Stimulated activated CD4-positive, alpha-beta T cell treated with anti-CD3 and anti-CD28 coated beads, Interleukin-12 subunit alpha, Interleukin-12 subunit beta, amount 100 ng/mL, for 24 hours (primary cell): ENCODE measurements around the gene STIM1.

Experiments
- DNase-seq, 2 experiments: peaks; one replicate each; pipeline ENCODE4 v3.0.0-alpha.2; 2020; ENCODE audit warnings: low read depth in 2 of 2

The STIM1 gene

DNA sequence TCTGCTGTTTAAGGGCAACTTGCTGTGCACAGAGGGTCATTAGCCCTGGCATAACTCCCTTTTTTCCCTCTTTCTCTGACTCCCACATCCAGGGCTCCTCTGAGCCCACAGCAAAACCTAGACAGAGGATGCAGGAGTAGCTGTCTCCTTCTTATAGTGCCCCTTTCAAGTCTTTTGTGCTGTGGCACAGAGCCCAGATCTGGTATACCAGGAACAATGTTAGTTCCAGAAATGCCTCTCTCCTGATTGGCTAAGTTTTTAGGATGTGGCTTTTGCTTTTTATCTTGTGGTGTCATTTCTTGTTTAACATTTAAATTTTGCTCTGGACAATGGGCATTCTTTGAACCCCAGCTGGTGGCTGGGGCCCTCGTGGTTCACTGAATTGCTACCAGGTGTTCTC is 213.5 kb downstream of the STIM1 start:
- no peak for DNase-seq

DNA sequence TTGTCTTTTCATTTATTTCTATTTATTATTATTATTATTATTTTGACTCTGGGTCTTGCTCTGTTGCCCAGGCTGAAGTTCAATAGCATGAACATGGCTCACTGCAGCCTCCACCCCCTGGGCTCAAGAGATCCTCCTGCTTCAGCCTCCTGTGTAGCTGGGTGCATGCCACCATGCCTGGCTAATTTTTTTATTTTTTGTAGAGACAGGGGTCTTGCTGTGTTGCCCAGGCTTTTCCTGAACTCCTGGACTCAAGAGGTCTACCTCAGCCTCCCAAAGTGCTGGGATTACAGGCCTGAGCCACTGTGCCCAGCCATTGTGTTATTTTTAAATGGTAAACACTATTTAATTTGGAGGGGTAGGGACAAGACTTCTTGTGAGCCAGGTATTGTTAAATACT is 215.9 kb downstream of the STIM1 start:
- DNase-seq: no peak

DNA sequence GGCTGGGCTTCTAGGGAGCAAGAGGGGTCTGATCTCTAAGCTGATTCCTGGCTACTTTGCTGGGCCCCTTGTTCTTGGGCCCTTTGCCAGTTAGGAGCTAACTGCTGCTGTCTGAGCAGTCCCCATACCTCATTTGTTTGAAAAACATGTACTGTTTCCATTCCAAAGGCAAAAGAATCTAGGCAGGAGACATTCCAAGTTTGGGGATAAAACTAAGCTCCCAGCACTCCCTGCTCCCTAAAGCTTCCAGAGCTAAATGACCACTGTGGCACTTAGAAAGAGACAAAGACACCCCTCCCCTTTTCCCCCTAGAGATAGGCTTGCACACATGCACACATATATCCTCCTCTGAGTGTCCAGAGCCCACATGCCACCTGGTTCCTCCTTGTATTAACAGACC is 216.4 kb downstream of the STIM1 start:
- no peak for DNase-seq

DNA sequence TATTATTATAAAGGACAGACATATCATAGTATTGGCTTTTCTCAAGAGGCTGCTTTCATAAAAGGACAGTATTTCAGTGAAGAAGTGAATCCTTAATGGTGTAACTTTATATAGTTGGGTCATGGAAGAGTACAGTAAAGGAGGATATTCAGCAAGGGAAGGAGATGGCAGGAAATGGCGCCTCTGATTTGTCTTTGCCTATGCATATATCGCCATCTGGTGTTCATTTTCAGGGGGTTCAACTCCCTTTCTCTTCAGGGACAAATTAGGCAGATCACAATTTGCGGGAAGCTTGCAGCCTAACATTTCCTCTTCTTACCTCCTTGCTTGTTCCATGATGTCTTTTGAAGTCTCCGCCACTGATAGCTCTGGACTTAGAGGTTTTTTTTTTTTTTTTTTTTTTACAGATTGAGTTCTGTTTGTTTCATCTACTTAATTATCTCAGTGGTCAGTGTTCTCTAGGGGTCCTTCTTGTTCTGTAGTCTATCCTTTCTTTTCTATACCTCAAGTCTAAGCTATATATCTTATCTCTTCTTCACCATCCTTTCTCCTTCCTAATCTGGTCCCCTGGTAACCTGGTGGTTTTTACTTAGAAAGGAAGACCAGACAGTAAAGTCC is 217.3 kb downstream of the STIM1 start:
- no peak for DNase-seq

DNA sequence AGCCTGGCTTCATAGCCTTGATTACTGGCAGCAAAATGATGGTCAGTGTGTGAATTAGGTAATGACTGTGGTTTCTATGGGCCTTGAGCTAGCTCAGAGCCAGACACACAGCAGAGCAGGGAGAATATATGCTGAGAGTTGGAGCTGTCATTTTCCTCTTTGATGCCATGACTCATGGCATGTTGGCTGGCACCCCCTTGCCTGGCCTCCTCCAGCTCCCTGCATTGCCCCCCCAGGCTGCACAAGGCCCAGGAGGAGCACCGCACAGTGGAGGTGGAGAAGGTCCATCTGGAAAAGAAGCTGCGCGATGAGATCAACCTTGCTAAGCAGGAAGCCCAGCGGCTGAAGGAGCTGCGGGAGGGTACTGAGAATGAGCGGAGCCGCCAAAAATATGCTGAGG is 218.8 kb downstream of the STIM1 start:
- DNase-seq: no peak

DNA sequence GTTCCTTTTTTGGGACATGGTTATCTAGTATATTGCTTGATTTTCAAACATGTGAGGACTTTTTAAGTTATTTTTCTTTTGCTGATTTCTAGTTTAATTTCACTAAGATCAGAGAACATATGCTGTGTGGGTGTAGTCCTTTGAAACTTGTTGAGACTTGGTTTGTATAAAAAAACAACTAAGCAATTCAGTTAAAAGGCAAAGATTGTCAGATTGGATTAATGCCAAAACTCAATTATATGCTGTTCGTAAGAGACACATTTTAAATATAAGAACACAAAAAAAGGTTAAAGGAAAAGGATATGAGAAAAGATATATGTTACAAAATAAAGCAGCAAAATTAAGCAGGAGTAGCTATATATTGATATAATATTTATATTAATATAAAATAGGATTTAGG is 221.3 kb downstream of the STIM1 start:
- DNase-seq: no peak

DNA sequence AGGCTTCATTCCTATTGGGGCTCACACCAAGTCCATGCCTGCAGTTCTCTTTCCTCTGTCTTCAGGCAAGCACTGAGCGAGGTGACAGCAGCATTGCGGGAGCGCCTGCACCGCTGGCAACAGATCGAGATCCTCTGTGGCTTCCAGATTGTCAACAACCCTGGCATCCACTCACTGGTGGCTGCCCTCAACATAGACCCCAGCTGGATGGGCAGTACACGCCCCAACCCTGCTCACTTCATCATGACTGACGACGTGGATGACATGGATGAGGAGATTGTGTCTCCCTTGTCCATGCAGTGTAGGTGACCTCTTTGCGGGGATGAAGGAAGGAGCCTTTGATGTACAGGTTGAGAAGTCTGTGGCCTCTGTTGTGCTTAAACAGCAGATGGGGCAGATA is 227.7 kb downstream of the STIM1 start:
- DNase-seq: no peak

DNA sequence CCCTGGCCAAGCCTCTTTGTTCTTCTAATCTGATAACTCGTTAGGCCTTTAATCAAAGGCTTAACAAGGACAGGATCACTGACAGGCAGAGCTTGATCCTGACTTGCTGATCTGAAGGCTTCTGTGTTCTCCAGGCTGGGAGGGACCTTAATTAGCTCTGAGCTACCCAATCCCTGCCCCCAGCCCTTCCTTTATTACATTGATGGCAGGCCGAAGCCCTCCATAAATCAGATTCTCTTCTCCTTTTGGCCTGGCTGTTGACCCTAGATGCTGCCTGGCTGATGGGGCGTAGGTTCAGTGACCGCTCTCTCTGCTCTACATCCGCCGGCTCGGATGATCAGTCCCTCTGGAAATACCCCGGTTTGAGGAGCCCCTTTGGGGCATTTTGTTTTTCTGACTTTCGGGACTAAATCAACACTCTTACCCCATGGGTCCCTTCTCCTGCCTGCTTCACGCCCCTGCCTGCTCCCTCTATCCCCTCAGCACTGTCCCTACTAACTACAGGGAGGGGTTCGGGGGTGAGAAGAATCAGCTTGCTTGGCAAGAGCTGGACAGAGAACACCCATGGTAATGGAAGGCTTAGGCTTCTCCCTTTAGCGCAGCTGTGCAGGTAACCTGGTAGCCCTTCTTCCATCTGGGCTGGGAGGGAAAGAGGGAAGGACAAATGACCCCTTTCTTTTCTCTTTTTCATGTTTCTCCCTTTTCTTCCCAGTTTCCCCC is 229.1 kb downstream of the STIM1 start:
- DNase-seq: no peak

DNA sequence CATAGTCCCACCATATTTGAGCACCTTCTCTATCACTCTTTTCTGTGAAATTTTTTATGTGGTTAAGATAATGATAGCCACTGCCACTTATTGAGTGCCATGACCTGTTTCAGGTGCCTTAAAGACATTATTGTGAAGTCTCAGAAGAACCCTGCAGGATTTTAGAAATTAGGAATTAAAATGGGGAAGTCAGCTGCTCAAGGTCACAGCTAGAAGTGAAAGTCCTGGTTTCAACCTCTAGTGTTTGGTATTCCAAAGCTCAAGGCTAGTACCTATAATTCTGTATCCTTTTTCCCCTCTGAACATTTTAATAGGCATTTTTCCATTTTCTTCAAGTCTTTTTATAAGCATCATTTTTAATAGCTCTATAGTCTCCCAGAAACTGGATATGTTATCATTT is 230.1 kb downstream of the STIM1 start:
- no peak for DNase-seq

DNA sequence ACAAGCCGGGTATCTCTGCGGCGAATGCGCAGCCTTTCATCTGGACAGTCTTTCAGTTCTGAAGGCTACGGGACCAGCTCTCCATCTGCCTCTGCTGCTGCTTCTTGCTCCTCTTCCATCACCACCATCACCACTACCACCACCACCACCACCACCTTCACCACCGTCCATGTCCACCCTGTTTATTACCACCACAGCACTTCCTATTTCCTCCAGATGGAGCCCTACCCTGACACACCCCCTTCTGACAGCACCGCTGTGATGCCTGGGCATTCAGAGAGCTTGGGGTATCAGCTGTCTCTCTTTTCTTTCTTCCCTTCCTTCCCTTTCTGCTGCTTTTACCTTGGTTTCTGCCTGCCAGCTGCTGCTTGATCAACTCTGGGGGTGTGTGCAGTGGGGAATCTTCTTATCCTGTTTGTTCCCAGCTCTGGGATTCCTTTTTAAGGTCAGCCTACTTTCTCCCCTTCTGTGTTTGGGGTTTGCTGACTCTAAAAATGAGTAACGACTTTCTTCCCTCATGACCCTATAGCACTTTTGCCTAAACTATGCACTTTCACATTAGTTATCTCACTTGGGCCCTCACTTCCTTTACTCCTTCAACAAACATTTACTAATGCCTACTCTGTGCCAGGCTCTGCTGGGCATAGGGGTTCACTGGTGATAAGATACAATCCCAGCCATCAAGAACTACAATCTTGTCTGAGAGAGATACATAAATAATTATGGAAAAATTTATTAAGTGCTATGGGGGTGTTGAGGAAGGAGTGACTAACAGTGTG is 231.3 kb downstream of the STIM1 start:
- DNase-seq: no peak

DNA sequence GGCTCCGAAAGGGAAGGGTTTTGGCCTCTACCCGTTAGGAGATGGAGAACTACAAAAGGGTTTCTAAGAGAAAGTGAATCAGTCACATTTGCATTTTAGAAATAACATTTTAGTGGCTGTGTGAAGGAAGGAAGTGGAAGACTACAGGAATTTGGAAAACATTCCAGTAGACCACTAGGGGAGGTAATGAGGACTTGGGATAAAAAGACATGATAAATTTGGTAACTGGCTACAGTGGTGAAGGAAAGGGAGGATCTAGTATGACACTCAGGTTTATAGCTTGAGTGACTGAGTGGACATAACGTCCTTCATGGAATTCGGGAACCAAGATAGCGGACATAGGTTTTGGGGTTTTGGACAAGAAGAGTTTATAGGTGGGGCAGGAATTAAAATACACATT is 232.1 kb downstream of the STIM1 start:
- no peak for DNase-seq

DNA sequence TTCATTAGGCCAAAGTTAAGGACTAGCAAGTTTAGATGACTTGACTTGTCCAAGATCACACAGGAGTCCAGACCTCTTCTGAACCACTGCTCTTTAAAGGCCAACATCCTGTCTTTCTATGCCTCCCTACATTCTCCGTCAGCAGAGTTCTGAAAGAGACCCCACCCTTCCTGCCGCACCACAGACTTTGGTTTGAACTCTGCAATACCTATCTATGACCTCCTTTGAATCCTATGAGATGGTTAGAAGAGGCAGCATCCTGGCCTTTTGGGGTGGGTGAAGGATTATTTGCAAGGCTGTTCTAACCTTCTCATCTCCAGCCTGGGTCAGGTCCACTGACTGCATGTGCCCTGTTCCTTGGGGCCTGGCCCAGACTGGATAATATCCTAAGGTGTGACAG is 234.8 kb downstream of the STIM1 start:
- DNase-seq: no peak

DNA sequence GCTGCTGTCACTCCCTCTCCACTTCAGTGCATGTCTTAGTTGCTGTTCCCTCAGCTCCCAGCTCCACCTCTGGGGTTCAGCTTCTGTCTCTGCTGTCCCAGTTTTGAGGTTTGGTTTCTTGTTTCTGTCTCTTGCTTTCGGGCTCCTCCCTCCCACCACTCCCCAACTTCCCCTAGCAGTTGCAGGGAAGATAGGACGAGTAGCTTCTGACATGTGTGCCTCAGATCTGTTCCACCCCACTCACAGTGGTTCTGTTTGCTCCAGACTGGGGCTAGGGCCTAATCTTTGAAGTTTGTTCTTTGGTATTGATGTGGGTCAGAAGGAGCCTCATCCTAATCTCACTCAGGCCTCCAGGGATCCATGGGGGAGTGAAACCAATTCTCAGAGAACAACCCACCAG is 236.6 kb downstream of the STIM1 start:
- DNase-seq: no peak

DNA sequence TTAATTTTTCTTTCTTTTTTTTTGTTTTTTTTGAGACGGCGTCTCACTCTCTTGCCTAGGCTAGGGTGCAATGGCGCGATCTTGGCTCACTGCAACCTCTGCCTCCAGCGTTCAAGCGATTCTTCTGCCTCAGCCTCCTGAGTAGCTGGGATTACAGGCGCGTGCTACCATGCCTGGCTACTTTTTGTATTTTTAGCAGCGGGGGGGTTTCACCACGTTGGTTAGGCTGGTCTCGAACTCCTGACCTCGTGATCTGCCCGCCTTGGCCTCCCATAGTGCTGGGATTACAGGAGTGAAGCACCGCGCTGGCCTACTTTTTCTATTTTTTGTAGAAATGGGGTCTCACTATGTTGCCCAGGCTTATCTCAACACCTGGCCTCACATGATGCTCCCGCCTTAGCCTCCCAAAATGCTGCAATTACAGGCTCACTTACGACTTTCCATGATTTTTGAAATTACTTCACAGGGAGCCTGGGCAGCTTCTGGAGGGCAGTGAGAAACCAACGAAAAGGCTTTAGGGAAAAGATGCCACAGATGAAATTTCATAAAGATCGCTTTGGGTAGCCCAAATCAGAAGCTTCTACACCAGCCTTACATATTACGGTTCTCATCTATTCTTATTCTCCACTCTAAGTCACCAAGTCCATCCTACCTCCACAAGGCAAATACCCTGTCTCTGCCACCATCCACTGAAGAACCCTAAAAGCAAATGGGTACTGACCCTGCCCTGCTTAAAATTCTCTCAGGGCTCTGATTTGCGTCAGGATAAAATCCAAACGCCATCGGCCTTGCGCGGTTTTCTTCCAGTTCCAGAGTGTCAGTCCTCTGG is 238.3 kb downstream of the STIM1 start:
- DNase-seq: no peak

DNA sequence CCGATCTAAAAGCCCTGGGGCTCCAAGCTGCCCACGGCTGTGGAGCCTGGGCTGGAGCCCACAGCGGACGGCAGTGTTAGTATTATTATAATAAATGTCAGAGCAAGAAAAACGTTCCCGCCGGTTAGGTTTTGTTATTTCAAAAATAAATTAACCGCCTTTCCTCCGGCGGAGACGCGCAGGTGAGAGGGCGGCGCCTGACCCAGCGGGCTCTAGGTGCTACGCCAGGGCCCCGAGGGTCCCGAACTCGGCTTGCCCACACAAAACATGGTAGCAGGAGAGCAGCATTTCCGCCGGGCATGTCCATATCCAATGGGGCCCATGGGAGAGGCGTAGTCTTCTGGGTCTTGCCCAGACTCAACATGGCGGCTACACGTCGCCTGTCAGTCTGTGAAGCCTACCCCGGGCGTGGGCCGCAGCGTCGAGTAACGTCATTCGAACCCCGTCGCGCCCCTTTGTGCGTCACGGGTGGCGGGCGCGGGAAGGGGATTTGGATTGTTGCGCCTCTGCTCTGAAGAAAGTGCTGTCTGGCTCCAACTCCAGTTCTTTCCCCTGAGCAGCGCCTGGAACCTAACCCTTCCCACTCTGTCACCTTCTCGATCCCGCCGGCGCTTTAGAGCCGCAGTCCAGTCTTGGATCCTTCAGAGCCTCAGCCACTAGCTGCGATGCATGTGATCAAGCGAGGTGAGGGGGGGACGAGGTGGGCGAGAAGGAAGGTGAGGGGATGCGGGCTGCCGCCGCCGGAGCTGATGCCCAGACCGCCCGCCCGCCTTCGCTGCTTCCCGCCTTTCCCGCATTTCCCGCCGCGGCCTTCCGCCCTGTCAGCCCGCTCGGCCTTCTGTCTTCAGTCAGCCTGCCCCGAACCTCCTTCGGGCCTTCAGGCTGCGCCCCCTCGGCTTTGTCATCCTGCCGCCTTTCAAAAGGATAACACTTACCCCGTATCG is 239.2 kb downstream of the STIM1 start, which contains the start of gene RRM1:
RRM1 (plus strand) TSS at position 452 of the 944 bp plus-strand sequence; CDS start at position 666, 214 bp downstream.
- peak; percentile 93 to 94 for DNase-seq

DNA sequence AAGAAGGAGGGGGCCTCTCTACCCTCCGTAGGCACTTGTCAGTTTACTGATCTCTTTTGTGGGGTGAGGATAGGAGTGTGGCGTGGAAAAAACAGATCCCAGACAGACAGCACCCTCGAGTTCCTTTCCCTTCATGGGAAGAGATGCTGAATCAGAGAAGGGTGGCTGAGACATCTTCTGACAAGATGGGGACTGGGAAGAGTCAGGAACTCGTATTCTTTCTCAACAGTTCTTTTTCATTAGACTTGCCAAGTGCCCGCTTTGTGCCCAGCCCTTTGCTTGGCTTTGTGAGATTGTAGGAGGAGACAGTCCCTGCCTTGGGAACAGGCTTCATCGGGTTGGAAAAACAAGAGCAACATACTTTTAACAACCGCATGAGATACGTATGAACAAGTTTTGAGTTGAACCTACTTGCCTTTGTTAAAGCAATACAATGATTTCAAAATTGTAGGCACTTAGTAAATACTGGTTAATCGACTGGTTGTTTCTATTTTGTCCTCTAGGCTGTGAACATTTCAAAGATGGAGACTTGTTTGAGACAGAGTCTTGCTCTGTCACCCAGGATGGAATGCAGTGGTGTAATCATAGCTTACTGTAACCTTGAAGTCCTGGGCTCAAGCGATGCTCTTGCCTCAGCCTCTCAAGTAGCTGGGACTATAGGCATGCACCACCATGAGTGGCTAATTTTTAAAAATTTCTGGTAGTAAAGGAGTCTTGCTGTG is 240.2 kb downstream of the STIM1 start:
- no peak for DNase-seq

DNA sequence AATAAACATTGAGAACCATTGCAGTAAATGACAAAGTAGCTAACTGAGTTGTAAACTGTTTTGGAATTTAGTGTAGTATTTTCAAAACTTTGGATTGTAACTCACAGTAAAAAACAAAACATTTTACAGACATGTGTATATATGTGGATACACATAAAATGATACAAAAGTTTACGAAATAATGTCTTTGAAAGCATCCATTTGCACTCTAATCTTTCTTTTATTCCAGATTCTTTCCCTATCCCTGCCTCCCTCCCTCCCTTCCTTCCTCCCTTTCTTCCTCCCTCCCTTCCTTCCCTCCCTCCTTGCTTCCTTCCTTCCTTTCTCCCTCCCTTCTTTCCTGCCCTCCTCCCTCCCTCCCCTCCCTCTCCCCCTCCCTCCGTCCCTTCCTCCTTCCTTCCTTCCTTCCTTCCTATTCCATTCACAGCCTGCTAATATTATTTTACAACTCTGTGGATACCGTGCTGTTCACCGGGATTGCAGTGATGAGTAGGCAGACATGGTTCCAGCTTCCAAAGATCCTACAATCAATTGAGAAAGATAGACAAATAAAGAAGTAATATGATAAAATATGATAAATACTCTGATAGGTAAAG is 242.7 kb downstream of the STIM1 start:
- no peak for DNase-seq

DNA sequence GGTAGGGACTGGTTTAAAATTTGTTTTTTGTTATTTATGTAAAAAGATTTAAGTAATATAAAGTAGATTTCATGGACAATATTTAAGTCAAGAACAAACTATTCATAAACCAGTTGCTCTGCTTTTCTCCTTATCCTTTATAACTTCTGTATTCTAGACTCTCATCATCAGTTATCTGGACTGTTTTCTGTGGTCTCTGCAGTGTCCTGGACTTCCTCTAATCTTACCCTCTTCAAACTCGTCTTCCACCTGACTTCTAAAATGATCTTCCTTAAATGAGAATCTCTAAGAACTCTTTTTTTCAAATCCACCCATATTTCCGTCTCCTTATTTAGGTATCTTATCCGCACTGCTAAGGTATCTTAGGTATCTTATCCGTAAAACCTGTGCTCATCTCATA is 247.2 kb downstream of the STIM1 start:
- no peak for DNase-seq

DNA sequence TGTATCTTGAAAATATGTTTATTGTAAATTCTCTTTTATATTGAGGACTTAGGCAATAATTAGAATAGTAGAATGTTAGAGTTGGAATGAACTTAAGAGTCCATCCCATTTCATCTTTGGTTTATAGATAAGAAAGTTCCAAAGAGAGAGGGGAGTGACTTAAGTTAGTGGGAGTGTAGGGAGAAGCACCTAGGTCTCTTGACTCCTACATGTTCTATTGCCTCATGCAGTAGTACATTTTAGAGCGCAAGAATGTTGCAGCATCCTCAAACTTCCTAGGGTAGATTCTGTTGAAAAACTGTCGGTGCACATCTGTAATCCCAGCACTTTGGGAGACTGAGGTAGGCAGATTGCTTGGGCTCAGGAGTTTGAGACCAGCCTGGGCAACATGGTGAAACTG is 247.8 kb downstream of the STIM1 start:
- no peak for DNase-seq

DNA sequence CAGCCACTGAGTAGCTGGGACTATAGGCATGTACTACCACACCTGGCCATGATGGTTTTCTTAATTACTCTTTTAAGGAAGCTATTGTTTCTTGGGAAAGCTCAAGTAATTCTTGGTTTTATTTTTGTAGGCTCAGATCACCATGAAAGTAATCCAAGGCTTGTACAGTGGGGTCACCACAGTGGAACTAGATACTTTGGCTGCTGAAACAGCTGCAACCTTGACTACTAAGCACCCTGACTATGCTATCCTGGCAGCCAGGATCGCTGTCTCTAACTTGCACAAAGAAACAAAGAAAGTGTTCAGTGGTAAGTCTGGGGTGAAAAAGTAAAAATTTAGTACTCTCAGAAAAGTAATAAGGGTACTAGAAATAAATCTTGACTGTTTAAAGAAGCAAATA is 250.5 kb downstream of the STIM1 start:
- no peak for DNase-seq
